GM23338 (cell line): ENCODE results near the gene SLC5A6.

Experiments
- CTCF ChIP-seq, 2 experiments: fragments of 200-600 bp in 1 of 2; sonication (generic) in 1 of 2; conservative IDR thresholded peaks; 2 replicates each; pipeline versions ENCODE4 v1.5.1 to v1.6.1; 2016 to 2017; ENCODE audit warnings: antibody characterized with exemption in 2 of 2, low read depth in 2 of 2, mild to moderate bottlenecking in 2 of 2, moderate library complexity in 1 of 2
- JUNB ChIP-seq: IDR thresholded peaks from one replicate; pipeline ENCODE4 v1.6.1; 2016; ENCODE audit warnings: antibody characterized with exemption; ENCODE audit not compliant: unreplicated experiment
- POLR2AphosphoS5 ChIP-seq: IDR thresholded peaks from 2 replicates; pipeline ENCODE4 v1.6.1; 2016; ENCODE audit warnings: antibody characterized with exemption, low read depth
- REST ChIP-seq: IDR thresholded peaks from one replicate; pipeline ENCODE4 v1.6.1; 2018; ENCODE audit warnings: antibody characterized with exemption; ENCODE audit not compliant: unreplicated experiment

GRCh38 chr2:27150639-27151230 lies 61.3 kb downstream of the SLC5A6 start:
- no peak for TF ChIP-seq JUNB
- no peak for TF ChIP-seq CTCF (conservative IDR thresholded peaks at IDR 0.05; ENCODE audit: low read depth in 2 of 2)
- TF ChIP-seq POLR2AphosphoS5, result no peak
- TF ChIP-seq REST, result no peak
